Natural killer cell (primary cell): Measurements from ENCODE around the gene TIMM10. TPM values are rescaled to one million over a fixed set of nuclear protein-coding genes. Genes with fewer than 3 reads are reported as not detected.
A peak's percentile ranks its signal among the peaks of the same experiment; 100 is the strongest.

ENCODE experiments used
- ATAC-seq, 3 donors: fragments of 150-1000 bp in 2 of 3; fragments of 200-7000 bp in 1 of 3; cut with Tn5 transposase; 1 replicate in 1 of 3; 2 replicates in 2 of 3; pipeline ENCODE4 v1.10.0; 2021; ENCODE audit warnings: mild to moderate bottlenecking in 2 of 3, moderate library complexity in 2 of 3
- DNase-seq, 2 donors: peaks; one replicate each; pipeline versions ENCODE4 v3.0.0 to v3.0.0-alpha.2; 2013 to 2021; ENCODE audit warnings: mixed read lengths in 1 of 2
- H3K27ac ChIP-seq: one replicate; pipeline ENCODE4 v1.5.1; 2013; ENCODE audit warnings: mild to moderate bottlenecking, low read length
- H3K27me3 ChIP-seq: one replicate; pipeline ENCODE4 v1.6.1; 2013; ENCODE audit warnings: low read length; ENCODE audit not compliant: control insufficient read depth, insufficient read depth
- H3K36me3 ChIP-seq: one replicate; pipeline ENCODE4 v1.6.1; 2013; ENCODE audit warnings: low read length; ENCODE audit not compliant: control insufficient read depth, insufficient read depth
- H3K4me1 ChIP-seq: one replicate; pipeline ENCODE4 v1.6.1; 2013; ENCODE audit warnings: low read length; ENCODE audit not compliant: control insufficient read depth, insufficient read depth
- H3K4me3 ChIP-seq: one replicate; pipeline ENCODE4 v1.5.1; 2013; ENCODE audit warnings: low read length
- H3K9me3 ChIP-seq: one replicate; pipeline ENCODE4 v1.6.1; 2013; ENCODE audit warnings: low read length; ENCODE audit not compliant: control insufficient read depth, insufficient read depth
- H3K27ac Mint-ChIP-seq, 2 donors: one replicate each; pipeline ENCODE4 v1.8.0; 2022; ENCODE audit warnings: mild to moderate bottlenecking in 2 of 2, mixed read lengths in 2 of 2, moderate library complexity in 1 of 2
- H3K27me3 Mint-ChIP-seq, 2 donors: one replicate each; pipeline ENCODE4 v1.8.0; 2022; ENCODE audit warnings: low read depth in 2 of 2, mixed read lengths in 2 of 2
- H3K36me3 Mint-ChIP-seq: one replicate; pipeline ENCODE4 v1.8.0; 2022; ENCODE audit warnings: mixed read lengths
- H3K4me1 Mint-ChIP-seq, 2 donors: one replicate each; pipeline ENCODE4 v1.8.0; 2022; ENCODE audit warnings: mixed read lengths in 2 of 2
- H3K4me3 Mint-ChIP-seq: one replicate; pipeline ENCODE4 v1.8.0; 2022; ENCODE audit warnings: mild to moderate bottlenecking, moderate library complexity, mixed read lengths
- H3K9me3 Mint-ChIP-seq, 2 donors: one replicate each; pipeline ENCODE4 v1.8.0; 2022; ENCODE audit warnings: mixed read lengths in 2 of 2
- CTCF ChIP-seq: fragments of 200-600 bp; IDR thresholded peaks from one replicate; pipeline ENCODE4 v1.8.0; 2022; ENCODE audit warnings: antibody characterized with exemption
- WGBS: methylation state at CpG from one replicate; pipeline ENCODE4 v1.1.7; 2013; ENCODE audit warnings: missing lambda C conversion rate; ENCODE audit not compliant: insufficient coverage; 5-methylcytosine and 5-hydroxymethylcytosine counted together
- intact Hi-C: fragments of 100-400 bp; cut with micrococcal nuclease; formaldehyde crosslinking; loops from one replicate; pipeline ENCODE4 v1.14.2; 2022
- total RNA-seq, 4 donors: library from RNA; stranded (reverse); fragments of 120-200 nt in 1 of 4; gene quantifications; one replicate each; pipeline versions ENCODE4 v1.2.3 to v1.2.4, GENCODE V29; 2013 to 2022

The TIMM10 gene
- total RNA-seq, 3 donors from 2014 or later (not counting 1 experiment from before 2014, with no cell fraction given): 15.0 to 18.8 (median 17.1) TPM

GRCh38 chr11:57566005-57566904 is 35.7 kb upstream of the TIMM10 start:
- H3K4me3 ChIP-seq: peak overlapping the region; percentile 99
- H3K27me3 ChIP-seq: no peaks in the 10 kb centered on the region
- no peaks in the 10 kb centered on the region for H3K36me3 ChIP-seq
- no peaks in the 10 kb centered on the region for H3K27me3 Mint-ChIP-seq
- H3K9me3 Mint-ChIP-seq: no peaks in the 10 kb centered on the region
- TF ChIP-seq CTCF: no peak
- peaks cover 32% of the 10 kb centered on the region for H3K4me1 ChIP-seq
- peak overlapping the region; percentile 95 for H3K27ac ChIP-seq
- DNase-seq: peak in 1 of 2 donors; percentile 74
- peaks cover 54 to 61% of the 10 kb centered on the region in 2 donors for H3K4me1 Mint-ChIP-seq
- H3K27ac Mint-ChIP-seq: peak overlapping the region; percentile 96 to 99
- no peaks in the 10 kb centered on the region for H3K9me3 ChIP-seq
- H3K36me3 Mint-ChIP-seq: no peaks in the 10 kb centered on the region
- peak overlapping the region; percentile 98 for H3K4me3 Mint-ChIP-seq
- intact Hi-C loops: loop anchor here (5.0 kb wide), 2 partner anchors 946 to 1011 kb away; partner anchors contain the start of genes LPXN and ZFP91
- 7% methylated on average over 4 of the region's 4 CpGs for WGBS
- ATAC-seq: peak; percentile 54 to 66 (median 60)

- no peak overlapping the region for H3K4me3 ChIP-seq
- ATAC-seq: no peak
Observed at GRCh38 chr11:57562596-57562995, 32.0 kb upstream of the TIMM10 start.

GRCh38 chr11:57560146-57560545 is 29.6 kb upstream of the TIMM10 start:
- no peak overlapping the region for H3K4me3 ChIP-seq
- peaks cover 42% of the 10 kb centered on the region for H3K36me3 ChIP-seq
- no peak overlapping the region for H3K27ac ChIP-seq
- Mint-ChIP-seq H3K36me3 (peaks cover 3% of the 10 kb centered on the region), H3K27me3 (no peaks in the 10 kb centered on the region), H3K9me3 (no peaks in the 10 kb centered on the region), H3K4me3 (no peak overlapping the region), H3K27ac (no peak overlapping the region), H3K4me1 (peaks cover 32 to 38% of the 10 kb centered on the region in 2 donors)
- DNase-seq (no peak), ATAC-seq (no peak)
- H3K4me1 ChIP-seq: peaks cover 8% of the 10 kb centered on the region
- WGBS: 94% methylated on average over 4 of the region's 4 CpGs
- TF ChIP-seq CTCF: no peak
- no peaks in the 10 kb centered on the region for H3K27me3 ChIP-seq
- intact Hi-C loops: no loop called here
- H3K9me3 ChIP-seq: no peaks in the 10 kb centered on the region

More at GRCh38 chr11:57562596-57562995, 32.0 kb upstream of the TIMM10 start:
- no peaks in the 10 kb centered on the region for H3K27me3 Mint-ChIP-seq
- no peaks in the 10 kb centered on the region for H3K36me3 Mint-ChIP-seq
- H3K4me3 Mint-ChIP-seq: no peak overlapping the region
- H3K27ac Mint-ChIP-seq: peak overlapping the region; percentile 96 to 99
- intact Hi-C loops: no loop called here
- Histone ChIP-seq H3K36me3 (peaks cover 22% of the 10 kb centered on the region), H3K27ac (no peak overlapping the region), H3K4me1 (peaks cover 26% of the 10 kb centered on the region), H3K9me3 (no peaks in the 10 kb centered on the region), H3K27me3 (no peaks in the 10 kb centered on the region)
- no peaks in the 10 kb centered on the region for H3K9me3 Mint-ChIP-seq
- 88% methylated on average over 4 of the region's 4 CpGs for WGBS
- no peak for DNase-seq
- peaks cover 51 to 57% of the 10 kb centered on the region in 2 donors for H3K4me1 Mint-ChIP-seq
- TF ChIP-seq CTCF: no peak
